NCI-H146 treated with DMSO at 0.1 percent for 48 hours (cell line): ENCODE results near the gene CYP19A1.

Experiments
- DNase-seq: peaks from one replicate; lab custom pipeline; 2025; ENCODE audit not compliant: unreplicated experiment; lab: John Stamatoyannopoulos, UW

Gene CYP19A1

DNA sequence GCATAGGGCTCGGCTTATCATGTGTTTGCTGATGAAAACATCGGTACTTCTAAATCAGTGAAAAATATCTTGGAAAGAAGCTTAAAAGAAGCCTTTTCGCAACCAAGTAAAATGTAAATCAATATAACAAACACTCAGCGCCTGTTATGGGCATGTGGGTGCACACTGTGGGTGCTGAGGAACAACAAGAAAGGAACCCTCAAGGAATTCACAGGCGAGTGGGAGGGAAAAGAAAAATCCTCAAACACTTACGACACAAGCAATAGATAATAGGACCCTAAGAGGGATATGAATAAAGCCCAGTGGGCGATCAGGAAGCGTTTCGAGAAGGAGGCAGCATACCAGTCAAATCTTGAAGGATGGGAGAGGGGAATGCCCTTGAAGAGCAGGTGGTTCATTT lies 25.0 kb upstream of the CYP19A1 start:
- DNase-seq: no peak

DNA sequence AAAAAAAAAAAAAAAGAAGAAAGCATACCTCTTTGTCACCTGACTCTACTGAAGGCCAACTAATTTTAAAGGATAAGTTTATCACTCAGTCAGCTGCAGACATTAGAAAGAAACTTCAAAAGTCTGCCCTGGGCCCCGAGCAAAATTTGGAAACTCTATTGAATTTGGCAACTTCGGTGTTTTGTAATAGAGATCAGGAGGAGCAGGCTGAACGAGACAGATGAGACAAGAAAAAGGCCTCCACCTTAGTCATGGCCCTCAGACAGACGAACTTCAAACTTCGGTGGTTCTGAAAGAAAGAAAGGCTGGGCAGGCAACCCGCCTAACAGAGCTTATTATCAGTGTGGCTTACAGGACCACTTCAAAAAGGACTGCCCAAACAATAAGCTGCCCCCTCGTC lies 21.6 kb upstream of the CYP19A1 start:
- DNase-seq: no peak

DNA sequence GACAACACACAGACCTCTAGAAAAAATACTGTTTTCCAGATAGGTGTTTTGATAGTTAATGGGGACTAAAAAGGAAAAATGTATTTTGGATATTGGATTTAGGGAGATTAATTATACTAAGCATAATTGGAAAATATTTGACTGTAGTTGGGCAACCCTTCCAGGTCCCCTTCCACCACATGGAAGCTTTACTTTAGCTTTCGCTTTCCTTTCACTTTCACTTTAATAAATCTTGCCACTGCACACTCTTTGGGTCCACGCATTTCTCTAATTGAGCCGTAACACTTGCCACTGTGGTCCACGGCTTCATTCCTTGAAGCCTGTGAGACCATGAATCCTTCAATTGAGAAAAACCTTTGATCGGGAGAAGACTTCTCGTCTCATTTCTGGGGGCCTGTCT lies 18.6 kb upstream of the CYP19A1 start:
- no peak for DNase-seq

DNA sequence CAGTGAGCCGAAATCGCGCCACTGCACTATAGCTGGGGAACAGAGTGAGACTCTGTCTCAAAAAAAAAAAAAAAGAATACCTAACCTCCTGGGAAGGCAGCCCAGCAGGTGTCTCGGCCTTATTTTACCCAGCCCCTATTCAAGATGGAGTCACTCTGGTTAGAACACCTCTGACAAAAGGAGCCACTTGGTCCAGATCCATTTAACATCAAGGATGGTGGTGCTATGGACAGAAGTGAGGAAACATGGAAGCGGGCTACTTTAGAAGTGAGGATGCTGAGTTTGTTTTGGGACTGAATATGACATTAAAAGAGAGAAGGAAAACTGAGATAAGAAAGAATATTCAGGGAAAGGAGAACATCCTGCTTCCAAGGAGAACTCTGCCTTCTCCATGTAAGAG lies 17.8 kb upstream of the CYP19A1 start:
- DNase-seq: no peak

DNA sequence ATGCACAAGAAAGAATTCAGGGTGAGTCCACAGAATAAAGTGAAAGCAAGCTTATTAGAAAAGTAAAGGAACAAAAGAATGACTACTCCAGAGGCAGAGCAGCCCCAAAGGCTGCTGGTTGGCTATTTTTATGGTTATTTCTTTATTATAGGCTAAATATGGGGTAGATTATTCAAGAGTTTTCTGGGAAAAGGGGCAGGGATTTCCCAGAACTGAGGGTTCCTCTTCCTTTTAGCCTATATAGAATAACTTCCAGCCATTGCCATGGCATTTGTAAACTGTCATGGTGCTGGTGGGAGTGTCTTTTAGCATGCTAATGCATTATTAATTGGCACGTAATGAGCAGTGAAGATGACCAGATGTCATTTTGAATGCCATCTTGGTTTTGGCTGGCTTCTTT lies 16.7 kb upstream of the CYP19A1 start:
- DNase-seq: no peak

DNA sequence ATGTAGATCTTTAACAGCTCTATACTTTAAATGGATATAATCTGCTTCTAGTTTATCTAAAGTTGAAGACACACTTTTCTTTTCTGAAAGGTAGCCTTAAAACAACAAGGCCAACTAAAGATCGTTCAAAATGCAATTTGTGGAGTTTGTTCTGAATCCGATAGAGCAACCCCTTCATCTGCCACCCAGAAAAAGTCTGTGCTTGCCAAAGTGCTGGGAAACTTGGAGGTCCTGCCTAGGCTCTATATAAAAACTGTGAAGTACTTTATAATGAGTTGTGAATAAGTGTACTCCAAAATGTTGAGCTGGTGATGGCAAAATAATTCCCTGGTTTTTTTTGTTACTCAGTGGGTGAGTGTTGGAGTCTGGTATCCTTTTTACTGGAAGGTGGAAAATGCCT lies 15.6 kb upstream of the CYP19A1 start:
- DNase-seq: no peak

DNA sequence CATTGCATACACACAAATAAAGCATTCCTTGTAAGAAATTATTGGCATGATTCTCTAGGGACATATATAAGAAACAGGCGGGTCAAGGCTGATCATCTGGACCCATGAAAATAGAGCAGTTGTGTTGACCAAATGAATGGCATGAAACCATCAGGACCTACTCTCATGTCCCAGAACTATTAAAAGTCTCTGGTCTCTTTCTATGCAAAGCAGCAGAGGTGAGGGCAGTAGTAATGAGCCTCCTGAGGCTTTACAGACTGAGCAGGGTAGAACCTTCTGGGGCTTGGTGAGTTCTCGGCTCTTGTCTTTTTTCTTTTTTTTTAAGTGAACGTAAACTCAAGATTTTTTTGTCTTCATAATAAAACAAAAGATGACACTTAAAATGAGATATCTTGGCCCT lies 12.3 kb upstream of the CYP19A1 start:
- no peak for DNase-seq

DNA sequence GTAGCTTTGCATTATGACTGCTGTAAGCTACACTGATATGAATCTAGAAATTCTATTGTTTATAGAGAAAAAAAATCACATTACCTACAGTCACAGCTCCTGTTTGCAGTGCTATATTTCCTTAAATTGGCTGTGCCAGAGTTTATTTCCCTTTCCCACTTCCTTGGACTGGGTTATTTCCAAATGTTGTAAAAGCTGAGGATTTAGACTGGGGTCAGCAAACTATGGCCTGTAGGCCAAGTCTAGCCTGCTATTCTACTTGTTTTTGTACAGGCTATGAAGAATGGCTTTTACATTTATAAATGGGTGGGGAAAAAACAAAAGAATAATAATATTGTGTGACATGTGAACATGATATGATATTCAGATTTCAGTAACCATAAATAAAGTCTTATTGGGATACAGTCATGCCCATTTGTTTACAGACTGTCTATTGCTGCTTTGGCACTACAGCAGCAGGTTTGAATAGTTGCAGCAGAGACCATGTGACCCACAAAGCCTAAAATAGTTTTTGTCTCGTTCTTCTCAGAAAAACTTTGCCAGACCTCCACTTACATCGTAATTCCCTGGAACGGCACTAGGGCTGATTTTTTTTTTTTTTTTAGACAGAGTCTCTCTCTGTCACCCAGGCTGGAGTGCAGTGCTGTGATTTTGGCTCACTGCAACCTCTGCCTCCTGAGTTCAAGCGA lies 10.9 kb upstream of the CYP19A1 start:
- DNase-seq: no peak

DNA sequence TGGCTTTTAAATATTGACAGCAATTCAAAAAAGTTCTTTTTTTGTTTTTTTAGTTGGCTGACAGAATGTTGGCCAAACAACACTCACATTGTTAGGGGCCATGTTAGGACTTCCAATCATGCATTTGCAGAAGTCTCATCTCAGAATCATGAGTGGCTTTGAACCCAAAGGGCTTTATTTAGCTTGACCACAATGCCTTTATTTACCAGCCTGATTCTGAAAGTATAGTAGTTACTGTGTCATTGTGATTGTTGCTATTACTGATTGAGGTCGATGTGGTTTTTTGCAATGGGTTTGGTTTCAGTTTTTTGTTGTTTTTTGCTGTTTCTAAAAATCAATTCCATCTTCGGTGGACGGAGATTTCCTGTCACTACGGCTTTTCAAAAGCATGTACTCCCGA lies 10.3 kb upstream of the CYP19A1 start:
- no peak for DNase-seq

DNA sequence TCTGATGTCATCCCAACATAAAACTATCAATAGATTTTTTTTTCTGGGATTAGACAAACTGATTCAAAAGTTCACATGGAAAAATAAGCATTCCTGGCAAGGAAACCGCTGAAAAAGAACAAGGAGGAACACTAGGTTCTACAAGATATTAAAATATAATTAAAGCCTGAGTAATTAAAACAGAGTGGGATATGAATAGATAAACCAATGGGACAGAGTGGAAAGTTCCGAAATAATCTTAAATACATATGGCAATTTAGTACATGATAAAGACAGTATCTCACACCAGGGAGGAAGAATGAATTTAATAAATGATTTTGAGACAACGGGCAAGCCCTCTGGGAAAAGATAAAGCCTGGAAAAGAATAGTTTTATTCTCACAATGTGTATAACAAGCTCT lies 7.7 kb upstream of the CYP19A1 start:
- DNase-seq: no peak

DNA sequence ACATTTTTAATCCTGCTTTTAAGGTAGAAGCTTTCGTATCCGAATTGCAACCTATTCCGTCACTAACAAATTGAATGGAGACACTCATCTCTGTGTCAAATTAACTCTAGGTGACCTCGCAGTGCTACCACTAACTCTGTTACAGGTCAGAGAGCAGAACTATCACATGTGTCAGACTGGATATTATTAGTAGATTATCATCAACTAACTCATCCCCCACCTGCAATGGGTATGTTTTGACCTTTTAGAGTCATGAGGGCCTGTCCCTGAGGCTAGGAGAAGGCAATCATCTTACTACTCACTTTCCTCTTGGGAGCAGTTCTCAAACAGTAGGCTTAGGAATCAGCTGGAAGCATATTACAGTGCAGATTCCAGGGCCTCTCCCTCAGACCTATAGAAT lies 5.1 kb upstream of the CYP19A1 start:
- DNase-seq: no peak

DNA sequence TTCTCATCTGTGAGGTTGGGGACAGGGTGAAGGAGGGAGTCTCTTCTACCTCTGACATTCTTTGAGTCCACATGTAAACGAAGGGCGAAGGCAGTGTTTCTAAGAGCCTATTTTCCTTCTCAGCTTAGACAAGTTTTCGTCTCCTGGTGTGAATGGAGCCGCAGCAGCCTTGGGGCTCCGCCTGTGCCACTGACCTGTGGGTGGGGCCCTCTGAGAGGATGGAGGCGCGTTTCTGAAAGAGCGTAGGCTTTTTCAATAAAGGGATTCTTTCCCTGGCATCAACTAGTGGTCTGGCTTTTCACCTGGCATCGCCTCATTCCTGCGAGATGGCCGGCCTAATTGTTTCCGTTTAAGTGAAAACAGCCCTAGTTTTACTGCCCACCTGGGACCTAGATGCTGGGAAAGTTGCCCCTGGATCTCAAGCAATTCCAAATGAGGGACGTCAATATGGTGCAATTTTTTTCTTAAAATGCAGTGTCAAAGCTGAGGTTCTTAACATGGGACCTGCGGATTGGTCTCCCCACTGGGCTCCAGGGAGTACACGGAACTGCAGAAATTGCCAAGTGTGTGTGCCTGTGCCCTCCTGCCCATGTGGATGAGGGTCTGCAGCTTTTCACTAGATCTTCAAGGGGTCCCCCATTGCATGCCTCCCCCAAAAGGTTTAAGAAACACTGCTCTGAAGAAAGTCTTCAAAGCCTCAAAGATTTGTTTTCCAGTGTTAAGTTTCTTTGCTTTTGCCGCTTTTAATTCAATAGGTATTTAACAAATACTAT lies 4.0 kb upstream of the CYP19A1 start:
- DNase-seq: peak; percentile 33

DNA sequence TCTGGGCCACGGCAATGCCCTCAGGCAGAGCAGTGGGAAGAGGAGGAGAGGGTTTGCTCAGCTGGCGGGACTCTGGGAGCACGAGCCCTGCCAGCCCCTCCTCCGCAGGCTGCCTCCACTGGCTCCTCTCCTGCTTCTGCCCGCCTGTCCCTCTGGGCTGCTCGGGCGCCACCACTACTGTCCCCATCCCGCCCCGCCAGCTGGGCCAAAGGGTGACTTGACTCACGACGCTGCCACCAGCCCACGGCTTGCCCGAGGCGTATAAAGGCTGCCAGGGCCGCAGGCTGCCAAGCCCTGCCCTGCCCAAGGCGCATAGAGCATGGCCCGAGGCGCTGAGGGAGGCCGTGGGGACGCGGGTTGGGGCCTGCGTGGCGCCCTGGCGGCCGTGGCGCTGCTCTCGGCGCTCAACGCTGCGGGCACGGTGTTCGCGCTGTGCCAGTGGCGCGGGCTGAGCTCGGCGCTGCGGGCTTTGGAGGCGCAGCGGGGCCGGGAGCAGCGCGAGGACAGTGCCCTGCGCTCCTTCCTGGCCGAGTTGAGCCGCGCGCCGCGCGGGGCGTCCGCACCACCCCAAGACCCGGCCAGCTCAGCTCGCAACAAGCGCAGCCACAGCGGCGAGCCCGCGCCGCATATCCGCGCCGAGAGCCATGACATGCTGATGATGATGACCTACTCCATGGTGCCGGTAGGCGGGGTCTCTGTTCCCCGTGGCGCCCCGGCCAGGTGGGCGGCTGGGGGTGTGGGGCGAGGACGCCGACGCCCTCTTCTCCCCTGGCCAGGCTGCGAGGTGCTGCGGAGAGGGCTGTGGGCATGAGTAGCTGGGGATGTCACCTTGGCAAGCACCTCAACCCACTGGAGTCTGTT lies 3.2 kb upstream of the CYP19A1 start, which contains the start of gene GLDN:
Gene GLDN (plus strand): TSS at position 290 of the 861 bp plus-strand sequence. CDS start 30 bp downstream, at position 320.
- peak; percentile 42 for DNase-seq

DNA sequence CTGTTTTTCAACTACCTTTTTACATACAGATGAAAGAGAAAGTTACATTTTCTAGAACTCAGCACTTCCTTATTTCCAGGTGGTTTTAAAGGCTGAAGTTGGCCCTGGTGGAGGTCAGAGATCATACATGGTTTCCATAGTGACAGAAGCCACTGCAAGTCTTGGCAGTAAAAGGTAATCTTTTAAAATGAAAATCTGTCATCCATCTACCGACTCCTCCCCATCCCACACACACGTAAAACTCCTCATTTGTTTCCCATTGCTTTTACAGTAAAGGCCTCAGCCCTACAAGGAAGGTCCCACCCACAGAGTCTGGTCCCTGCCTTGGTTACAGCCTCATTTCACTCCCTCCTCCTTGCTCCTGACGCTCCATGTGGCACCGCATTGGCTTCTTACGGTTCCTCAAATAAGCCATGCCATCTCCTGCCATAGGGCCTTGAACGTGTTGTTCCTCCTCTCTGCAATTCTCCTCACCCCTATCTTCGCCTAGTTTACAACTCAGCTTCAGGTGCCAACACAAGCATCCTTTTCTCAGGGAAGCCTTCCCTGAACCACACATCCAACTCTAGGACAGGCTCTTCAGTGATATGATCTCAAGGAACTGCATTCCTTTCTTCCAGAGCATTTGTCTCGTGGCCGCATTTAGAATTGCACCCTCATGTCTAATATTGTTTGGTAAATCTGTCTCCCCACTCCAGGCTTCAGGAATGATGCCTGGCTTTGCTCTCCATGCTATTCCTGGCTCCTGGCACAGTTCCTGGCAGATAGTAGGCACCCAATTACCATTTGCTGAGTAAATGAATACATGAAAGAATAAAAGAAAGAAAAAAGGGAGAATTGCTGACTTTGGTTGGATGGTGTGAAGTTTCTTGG lies 2.6 kb downstream of the CYP19A1 start:
- DNase-seq: no peak

DNA sequence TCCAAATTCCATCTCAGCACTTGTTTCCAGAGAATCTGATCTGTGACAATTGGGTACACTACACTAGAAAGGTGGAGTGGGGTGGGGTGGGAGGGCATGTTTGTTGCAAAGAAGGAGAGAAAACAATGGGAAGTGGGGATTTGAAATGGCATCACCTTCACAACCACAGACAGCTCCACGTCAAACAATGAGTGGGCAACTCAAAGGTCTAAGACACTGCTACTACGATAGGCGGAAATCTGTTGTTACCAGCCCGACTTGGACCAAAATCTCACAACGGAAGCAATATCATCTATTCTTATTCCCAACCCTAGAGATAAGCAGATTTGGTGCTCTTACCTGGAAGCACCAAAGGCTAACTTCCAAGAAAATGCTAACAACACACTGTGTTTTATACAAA lies 3.3 kb downstream of the CYP19A1 start:
- no peak for DNase-seq

DNA sequence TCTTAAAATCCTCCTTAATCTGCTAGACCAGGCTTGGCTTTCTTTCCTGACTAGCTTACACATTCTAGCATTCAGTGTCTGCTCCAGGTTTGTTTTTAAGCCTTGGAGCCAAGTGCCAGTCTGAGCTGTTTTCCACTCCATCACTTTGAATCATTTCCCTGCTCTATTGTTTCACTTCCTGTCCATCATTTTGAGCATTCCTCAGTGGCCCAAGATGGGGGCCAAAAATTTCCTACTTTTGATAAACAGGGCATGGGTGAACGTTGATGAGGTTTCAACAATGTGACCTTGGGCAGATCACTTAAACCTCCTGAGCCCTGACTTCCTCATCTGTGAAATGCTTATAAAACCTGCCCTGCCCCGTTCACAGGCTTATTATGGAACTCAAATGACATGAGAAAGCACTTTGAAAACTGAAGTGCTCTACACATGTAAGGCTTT lies 4.4 kb downstream of the CYP19A1 start:
- no peak for DNase-seq

DNA sequence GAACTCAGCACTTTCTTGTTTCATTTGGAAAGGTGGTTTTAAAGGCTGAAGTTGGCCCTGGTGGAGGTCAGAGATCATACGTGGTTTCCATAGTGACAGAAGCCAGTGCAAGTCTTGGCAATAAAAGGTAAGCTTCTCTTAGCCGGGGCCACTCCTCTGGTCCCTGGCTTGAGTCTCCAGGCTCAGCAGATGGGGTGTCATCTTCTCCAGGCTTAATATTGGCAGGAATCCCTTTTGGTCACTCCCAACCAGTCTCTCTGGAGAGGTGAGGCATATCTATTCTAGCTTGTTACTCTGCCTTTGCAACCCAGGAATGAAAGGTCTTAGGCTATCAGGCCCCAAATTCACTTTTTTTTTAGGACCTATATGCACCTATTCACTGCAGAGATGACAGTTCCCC lies 4.8 kb downstream of the CYP19A1 start:
- DNase-seq: no peak

DNA sequence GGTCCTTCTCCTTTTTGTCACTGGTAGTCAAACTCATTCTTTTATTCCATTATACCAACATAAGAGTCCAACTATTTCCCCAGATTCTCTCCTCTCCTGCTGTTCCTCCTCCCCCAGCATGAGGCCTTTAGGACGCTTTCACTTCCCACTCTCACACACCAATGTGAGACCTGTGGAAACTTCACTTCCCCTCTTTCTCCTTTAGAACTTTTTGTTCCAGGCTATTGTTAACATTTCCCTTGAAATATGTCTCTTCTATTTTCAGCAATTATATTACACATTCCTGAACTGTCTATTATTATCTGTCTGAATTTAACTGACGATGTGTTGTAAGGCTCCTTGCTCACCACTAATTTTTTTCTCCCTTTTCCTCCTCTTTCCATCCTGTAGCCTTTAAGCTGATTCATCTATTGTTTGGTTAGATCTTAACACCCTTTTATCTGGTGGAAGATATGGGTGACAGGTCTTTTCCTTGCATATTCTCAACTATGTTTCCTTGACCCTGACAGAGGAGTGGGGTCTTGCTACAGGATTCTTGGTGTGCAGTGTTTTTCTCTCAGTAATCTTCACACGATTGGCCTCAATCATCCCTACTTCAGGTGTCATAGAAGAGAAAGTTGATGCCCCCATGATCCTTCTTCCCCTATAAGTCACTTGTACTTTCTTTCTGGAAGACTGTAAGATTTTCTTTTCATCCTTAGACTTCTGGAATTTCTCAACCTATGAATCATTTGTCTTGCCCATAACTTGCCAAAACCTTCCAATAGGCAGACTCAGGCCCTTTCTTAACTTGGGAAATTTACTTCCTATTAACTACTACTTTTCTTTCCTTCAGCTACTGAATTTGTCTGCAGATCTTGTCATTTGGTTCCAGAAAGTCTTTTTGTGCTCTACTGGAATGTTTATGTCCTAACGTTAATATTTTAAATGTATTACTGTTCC lies 5.9 kb downstream of the CYP19A1 start:
- no peak for DNase-seq

DNA sequence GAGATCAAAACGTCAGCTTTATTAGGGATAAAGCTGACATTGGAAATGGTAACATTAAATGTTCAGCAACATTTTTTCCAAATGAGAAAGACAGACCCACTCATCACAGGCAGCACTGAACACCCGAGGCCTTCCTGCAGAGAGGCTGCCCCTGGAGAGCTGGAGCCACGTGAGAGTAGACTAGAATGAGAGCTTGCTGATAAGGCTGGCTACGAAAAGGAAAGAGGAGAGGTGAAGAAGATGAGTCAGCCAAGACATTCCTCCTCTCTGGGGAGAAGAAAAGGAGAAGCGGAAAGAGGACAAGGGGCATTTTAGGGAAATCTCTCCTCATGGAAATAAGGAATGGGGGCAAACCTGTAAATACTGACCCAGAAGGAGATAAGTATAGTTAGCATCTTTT lies 7.3 kb downstream of the CYP19A1 start:
- no peak for DNase-seq

DNA sequence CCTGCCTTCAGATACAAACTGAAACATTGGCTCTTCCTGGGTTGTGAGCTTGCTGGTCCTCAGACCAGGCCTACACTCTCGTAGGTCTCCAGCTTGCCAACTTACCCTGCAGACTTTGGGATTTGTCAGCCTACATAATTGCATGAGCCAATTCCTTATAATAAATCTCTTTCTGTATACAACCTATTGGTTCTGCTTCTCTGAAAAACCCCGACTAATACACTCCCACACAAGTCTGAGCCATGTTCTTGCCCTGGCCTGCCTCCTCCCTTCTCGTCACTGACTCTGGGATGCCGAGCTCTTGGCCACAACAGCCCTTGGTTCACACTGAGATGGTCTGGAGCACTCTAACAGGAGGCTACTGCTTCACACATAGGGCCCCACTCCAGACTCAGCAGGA lies 9.5 kb downstream of the CYP19A1 start:
- no peak for DNase-seq
